ENCODE data around the gene ZNF831.

The ZNF831 gene

GRCh38 chr20:59265298-59265697 lies 101.7 kb downstream of the ZNF831 start:
- peaks cover 7 to 19% of the 10 kb centered on the region in 2 donors for H3K27me3 ChIP-seq (ENCODE audit: control insufficient read depth in 1 of 2, insufficient read depth in 2 of 2, low read length in 2 of 2)
- no peaks in the 10 kb centered on the region for H3K9me3 ChIP-seq (ENCODE audit: control insufficient read depth in 1 of 2, low read length in 2 of 2)
- no peak overlapping the region for H3K27ac ChIP-seq (ENCODE audit: low read depth, low read length)
- H3K9ac ChIP-seq (ENCODE audit: low read depth in 1 of 2, low read length in 2 of 2): no peak overlapping the region
- H3K4me3 ChIP-seq (ENCODE audit: low read depth in 1 of 2, low read length in 2 of 2): no peak overlapping the region
- no peaks in the 10 kb centered on the region for H3K36me3 ChIP-seq (ENCODE audit: control insufficient read depth in 1 of 2, insufficient read depth in 2 of 2, low read length in 2 of 2)
- H3K4me1 ChIP-seq (ENCODE audit: control insufficient read depth in 1 of 2, insufficient read depth in 2 of 2, low read length in 2 of 2): no peaks in the 10 kb centered on the region

- Histone ChIP-seq H3K27me3 (ENCODE audit: control insufficient read depth in 1 of 2, insufficient read depth in 2 of 2, low read length in 2 of 2) (peaks cover 10 to 17% of the 10 kb centered on the region in 2 donors), H3K9me3 (ENCODE audit: control insufficient read depth in 1 of 2, low read length in 2 of 2) (no peaks in the 10 kb centered on the region), H3K36me3 (ENCODE audit: control insufficient read depth in 1 of 2, insufficient read depth in 2 of 2, low read length in 2 of 2) (no peaks in the 10 kb centered on the region), H3K4me1 (ENCODE audit: control insufficient read depth in 1 of 2, insufficient read depth in 2 of 2, low read length in 2 of 2) (no peaks in the 10 kb centered on the region), H3K9ac (ENCODE audit: low read depth in 1 of 2, low read length in 2 of 2) (no peak overlapping the region), H3K4me3 (ENCODE audit: low read depth in 1 of 2, low read length in 2 of 2) (no peak overlapping the region), H3K27ac (ENCODE audit: low read depth, low read length) (no peak overlapping the region)
Observed at GRCh38 chr20:59268870-59269269, 105.2 kb downstream of the ZNF831 start.

- H3K4me3 ChIP-seq (ENCODE audit: low read depth in 1 of 2, low read length in 2 of 2): no peak overlapping the region
- H3K36me3 ChIP-seq (ENCODE audit: control insufficient read depth in 1 of 2, insufficient read depth in 2 of 2, low read length in 2 of 2): no peaks in the 10 kb centered on the region
- no peaks in the 10 kb centered on the region for H3K9me3 ChIP-seq (ENCODE audit: control insufficient read depth in 1 of 2, low read length in 2 of 2)
- H3K9ac ChIP-seq (ENCODE audit: low read depth in 1 of 2, low read length in 2 of 2): no peak overlapping the region
- no peak overlapping the region for H3K27ac ChIP-seq (ENCODE audit: low read depth, low read length)
- no peaks in the 10 kb centered on the region for H3K4me1 ChIP-seq (ENCODE audit: control insufficient read depth in 1 of 2, insufficient read depth in 2 of 2, low read length in 2 of 2)
- H3K27me3 ChIP-seq (ENCODE audit: control insufficient read depth in 1 of 2, insufficient read depth in 2 of 2, low read length in 2 of 2): peaks cover 6 to 20% of the 10 kb centered on the region in 2 donors
Observed at GRCh38 chr20:59269411-59270025, 105.9 kb downstream of the ZNF831 start.

- Histone ChIP-seq H3K9ac (ENCODE audit: low read depth in 1 of 2, low read length in 2 of 2) (no peak overlapping the region), H3K27ac (ENCODE audit: low read depth, low read length) (no peak overlapping the region), H3K4me1 (ENCODE audit: control insufficient read depth in 1 of 2, insufficient read depth in 2 of 2, low read length in 2 of 2) (no peaks in the 10 kb centered on the region), H3K9me3 (ENCODE audit: control insufficient read depth in 1 of 2, low read length in 2 of 2) (no peaks in the 10 kb centered on the region), H3K4me3 (ENCODE audit: low read depth in 1 of 2, low read length in 2 of 2) (no peak overlapping the region), H3K36me3 (ENCODE audit: control insufficient read depth in 1 of 2, insufficient read depth in 2 of 2, low read length in 2 of 2) (no peaks in the 10 kb centered on the region), H3K27me3 (ENCODE audit: control insufficient read depth in 1 of 2, insufficient read depth in 2 of 2, low read length in 2 of 2) (peaks cover 8 to 11% of the 10 kb centered on the region in 2 donors)
Observed at GRCh38 chr20:59270380-59270779, 106.8 kb downstream of the ZNF831 start.

- Histone ChIP-seq H3K27ac (ENCODE audit: low read depth, low read length) (no peak overlapping the region), H3K4me3 (ENCODE audit: low read depth in 1 of 2, low read length in 2 of 2) (no peak overlapping the region), H3K27me3 (ENCODE audit: control insufficient read depth in 1 of 2, insufficient read depth in 2 of 2, low read length in 2 of 2) (peaks cover 6 to 10% of the 10 kb centered on the region in 2 donors), H3K36me3 (ENCODE audit: control insufficient read depth in 1 of 2, insufficient read depth in 2 of 2, low read length in 2 of 2) (no peaks in the 10 kb centered on the region), H3K4me1 (ENCODE audit: control insufficient read depth in 1 of 2, insufficient read depth in 2 of 2, low read length in 2 of 2) (no peaks in the 10 kb centered on the region), H3K9me3 (ENCODE audit: control insufficient read depth in 1 of 2, low read length in 2 of 2) (no peaks in the 10 kb centered on the region), H3K9ac (ENCODE audit: low read depth in 1 of 2, low read length in 2 of 2) (no peak overlapping the region)
Observed at GRCh38 chr20:59273739-59274357, 110.2 kb downstream of the ZNF831 start.

GRCh38 chr20:59276938-59277337 lies 113.3 kb downstream of the ZNF831 start:
- H3K9me3 ChIP-seq (ENCODE audit: control insufficient read depth in 1 of 2, low read length in 2 of 2): no peaks in the 10 kb centered on the region
- peaks cover 3 to 6% of the 10 kb centered on the region in 2 donors for H3K27me3 ChIP-seq (ENCODE audit: control insufficient read depth in 1 of 2, insufficient read depth in 2 of 2, low read length in 2 of 2)
- H3K27ac ChIP-seq (ENCODE audit: low read depth, low read length): no peak overlapping the region
- no peak overlapping the region for H3K9ac ChIP-seq (ENCODE audit: low read depth in 1 of 2, low read length in 2 of 2)
- H3K4me3 ChIP-seq (ENCODE audit: low read depth in 1 of 2, low read length in 2 of 2): no peak overlapping the region
- H3K36me3 ChIP-seq (ENCODE audit: control insufficient read depth in 1 of 2, insufficient read depth in 2 of 2, low read length in 2 of 2): no peaks in the 10 kb centered on the region
- no peaks in the 10 kb centered on the region for H3K4me1 ChIP-seq (ENCODE audit: control insufficient read depth in 1 of 2, insufficient read depth in 2 of 2, low read length in 2 of 2)

- Histone ChIP-seq H3K9me3 (ENCODE audit: control insufficient read depth in 1 of 2, low read length in 2 of 2) (no peaks in the 10 kb centered on the region), H3K27ac (ENCODE audit: low read depth, low read length) (no peak overlapping the region), H3K27me3 (ENCODE audit: control insufficient read depth in 1 of 2, insufficient read depth in 2 of 2, low read length in 2 of 2) (peaks cover 0 to 3% of the 10 kb centered on the region in 2 donors)
Observed at GRCh38 chr20:59284470-59284869, 120.8 kb downstream of the ZNF831 start.

GRCh38 chr20:59289994-59290393 lies 126.4 kb downstream of the ZNF831 start:
- no peak overlapping the region for H3K4me3 ChIP-seq (ENCODE audit: low read depth in 1 of 2, low read length in 2 of 2)
- no peak overlapping the region for H3K27ac ChIP-seq (ENCODE audit: low read depth, low read length)
- no peak overlapping the region for H3K9ac ChIP-seq (ENCODE audit: low read depth in 1 of 2, low read length in 2 of 2)
- peaks cover 0 to 4% of the 10 kb centered on the region in 2 donors for H3K27me3 ChIP-seq (ENCODE audit: control insufficient read depth in 1 of 2, insufficient read depth in 2 of 2, low read length in 2 of 2)
- no peaks in the 10 kb centered on the region for H3K9me3 ChIP-seq (ENCODE audit: control insufficient read depth in 1 of 2, low read length in 2 of 2)
- H3K36me3 ChIP-seq (ENCODE audit: control insufficient read depth in 1 of 2, insufficient read depth in 2 of 2, low read length in 2 of 2): no peaks in the 10 kb centered on the region
- H3K4me1 ChIP-seq (ENCODE audit: control insufficient read depth in 1 of 2, insufficient read depth in 2 of 2, low read length in 2 of 2): peaks cover 14 to 22% of the 10 kb centered on the region in 2 donors

More at GRCh38 chr20:59284470-59284869, 120.8 kb downstream of the ZNF831 start:
- Histone ChIP-seq H3K36me3 (ENCODE audit: control insufficient read depth in 1 of 2, insufficient read depth in 2 of 2, low read length in 2 of 2) (no peaks in the 10 kb centered on the region), H3K4me3 (ENCODE audit: low read depth in 1 of 2, low read length in 2 of 2) (no peak overlapping the region), H3K9ac (ENCODE audit: low read depth in 1 of 2, low read length in 2 of 2) (no peak overlapping the region), H3K4me1 (ENCODE audit: control insufficient read depth in 1 of 2, insufficient read depth in 2 of 2, low read length in 2 of 2) (no peaks in the 10 kb centered on the region)

GRCh38 chr20:59291740-59292383 lies 128.2 kb downstream of the ZNF831 start:
- Histone ChIP-seq H3K9me3 (ENCODE audit: control insufficient read depth in 1 of 2, low read length in 2 of 2) (no peaks in the 10 kb centered on the region), H3K4me1 (ENCODE audit: control insufficient read depth in 1 of 2, insufficient read depth in 2 of 2, low read length in 2 of 2) (peaks cover 14 to 22% of the 10 kb centered on the region in 2 donors), H3K27me3 (ENCODE audit: control insufficient read depth in 1 of 2, insufficient read depth in 2 of 2, low read length in 2 of 2) (peaks cover 0 to 4% of the 10 kb centered on the region in 2 donors), H3K9ac (ENCODE audit: low read depth in 1 of 2, low read length in 2 of 2) (no peak overlapping the region), H3K27ac (ENCODE audit: low read depth, low read length) (no peak overlapping the region), H3K4me3 (ENCODE audit: low read depth in 1 of 2, low read length in 2 of 2) (no peak overlapping the region), H3K36me3 (ENCODE audit: control insufficient read depth in 1 of 2, insufficient read depth in 2 of 2, low read length in 2 of 2) (no peaks in the 10 kb centered on the region)

GRCh38 chr20:59295531-59295930 lies 131.9 kb downstream of the ZNF831 start:
- Histone ChIP-seq H3K36me3 (ENCODE audit: control insufficient read depth in 1 of 2, insufficient read depth in 2 of 2, low read length in 2 of 2) (no peaks in the 10 kb centered on the region), H3K27ac (ENCODE audit: low read depth, low read length) (no peak overlapping the region), H3K4me1 (ENCODE audit: control insufficient read depth in 1 of 2, insufficient read depth in 2 of 2, low read length in 2 of 2) (peaks cover 16 to 21% of the 10 kb centered on the region in 2 donors), H3K9me3 (ENCODE audit: control insufficient read depth in 1 of 2, low read length in 2 of 2) (no peaks in the 10 kb centered on the region), H3K4me3 (ENCODE audit: low read depth in 1 of 2, low read length in 2 of 2) (no peak overlapping the region), H3K27me3 (ENCODE audit: control insufficient read depth in 1 of 2, insufficient read depth in 2 of 2, low read length in 2 of 2) (peaks cover 0 to 9% of the 10 kb centered on the region in 2 donors), H3K9ac (ENCODE audit: low read depth in 1 of 2, low read length in 2 of 2) (no peak overlapping the region)

Measured in duodenal mucosa (tissue), 2 donors.